Ovary (tissue), 3 donors: Measurements from ENCODE around the gene ETFA.

Source experiments
- EP300 ChIP-seq: sonication (generic); formaldehyde crosslinking; IDR thresholded peaks from one replicate; pipeline ENCODE4 v1.6.1; 2017; ENCODE audit warnings: antibody characterized with exemption
- POLR2A ChIP-seq: fragments of 450-650 bp; IDR thresholded peaks from one replicate; pipeline ENCODE4 v1.6.1; 2017; ENCODE audit warnings: antibody characterized with exemption, mild to moderate bottlenecking, moderate library complexity
- TF ChIP-seq, protein P1 (sequence below), 3 donors: fragments of 450-650 bp in 2 of 3; fragments of 200-600 bp in 1 of 3; IDR thresholded peaks; one replicate each; pipeline versions ENCODE4 v1.5.1 to v1.8.0; 2016 to 2022; ENCODE audit warnings: antibody characterized with exemption in 3 of 3, mild to moderate bottlenecking in 1 of 3
- donor health status: DM: no; HTN: no; CAD: no.

DNA sequence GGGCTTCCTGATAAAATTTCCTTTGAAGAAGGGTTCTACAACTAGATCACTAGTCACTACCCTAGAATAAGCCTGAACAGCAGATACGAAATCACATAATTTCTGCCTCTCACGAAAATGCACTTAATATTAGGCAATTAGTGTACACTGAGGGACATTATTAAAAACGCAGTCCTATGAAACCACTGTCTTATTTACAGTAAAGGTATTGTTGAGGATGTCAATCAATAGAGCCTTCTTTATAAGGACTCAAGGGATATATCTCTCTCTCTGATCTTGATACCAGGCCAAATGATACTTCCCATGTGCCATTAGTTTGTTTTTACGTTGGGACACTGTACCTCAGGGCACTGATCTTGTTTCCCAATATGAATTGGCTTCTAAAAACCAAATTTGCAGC is 59.6 kb downstream of the ETFA start:
- TF ChIP-seq, protein P1, sequence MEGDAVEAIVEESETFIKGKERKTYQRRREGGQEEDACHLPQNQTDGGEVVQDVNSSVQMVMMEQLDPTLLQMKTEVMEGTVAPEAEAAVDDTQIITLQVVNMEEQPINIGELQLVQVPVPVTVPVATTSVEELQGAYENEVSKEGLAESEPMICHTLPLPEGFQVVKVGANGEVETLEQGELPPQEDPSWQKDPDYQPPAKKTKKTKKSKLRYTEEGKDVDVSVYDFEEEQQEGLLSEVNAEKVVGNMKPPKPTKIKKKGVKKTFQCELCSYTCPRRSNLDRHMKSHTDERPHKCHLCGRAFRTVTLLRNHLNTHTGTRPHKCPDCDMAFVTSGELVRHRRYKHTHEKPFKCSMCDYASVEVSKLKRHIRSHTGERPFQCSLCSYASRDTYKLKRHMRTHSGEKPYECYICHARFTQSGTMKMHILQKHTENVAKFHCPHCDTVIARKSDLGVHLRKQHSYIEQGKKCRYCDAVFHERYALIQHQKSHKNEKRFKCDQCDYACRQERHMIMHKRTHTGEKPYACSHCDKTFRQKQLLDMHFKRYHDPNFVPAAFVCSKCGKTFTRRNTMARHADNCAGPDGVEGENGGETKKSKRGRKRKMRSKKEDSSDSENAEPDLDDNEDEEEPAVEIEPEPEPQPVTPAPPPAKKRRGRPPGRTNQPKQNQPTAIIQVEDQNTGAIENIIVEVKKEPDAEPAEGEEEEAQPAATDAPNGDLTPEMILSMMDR (IDR thresholded peaks at IDR 0.05), result no peak
- TF ChIP-seq POLR2A, result no peak
- no peak for TF ChIP-seq EP300
